Kidney (tissue), 14 donors: ENCODE measurements around the gene HIRA. TPM values are rescaled to one million over a fixed set of nuclear protein-coding genes. Genes with fewer than 3 reads are reported as not detected.

Source experiments
- DNase-seq, 5 donors: peaks; one replicate each; pipeline ENCODE4 v3.0.0-alpha.2; 2013 to 2020
- FAIRE-seq: peaks from 2 replicates; lab custom pipeline; 2012; peaks lifted over from hg19 to GRCh38; lab: Jason Lieb, UNC
- H3K27ac ChIP-seq, 2 donors: one replicate each; pipeline ENCODE4 v1.7.0; 2013; ENCODE audit warnings: low read depth in 2 of 2, low read length in 2 of 2, inconsistent platforms in 1 of 2
- H3K27me3 ChIP-seq: one replicate; pipeline ENCODE4 v1.7.1; 2013; ENCODE audit warnings: low read length, inconsistent platforms; ENCODE audit not compliant: control insufficient read depth, insufficient read depth
- H3K36me3 ChIP-seq, 3 donors: one replicate each; pipeline versions ENCODE4 v1.7.0 to v1.7.1; 2013; ENCODE audit warnings: low read length in 3 of 3, control low read depth in 1 of 3, inconsistent platforms in 1 of 3; ENCODE audit not compliant: insufficient read depth in 3 of 3, control insufficient read depth in 2 of 3
- H3K4me1 ChIP-seq, 3 donors: one replicate each; pipeline versions ENCODE4 v1.7.0 to v1.7.1; 2013; ENCODE audit warnings: low read length in 3 of 3, inconsistent platforms in 1 of 3, low read depth in 1 of 3; ENCODE audit not compliant: control insufficient read depth in 2 of 3, insufficient read depth in 2 of 3
- H3K4me3 ChIP-seq, 3 donors: one replicate each; pipeline versions ENCODE4 v1.7.0 to v1.8.1; 2013; ENCODE audit warnings: low read length in 3 of 3, control low read depth in 1 of 3, inconsistent platforms in 1 of 3
- H3K9ac ChIP-seq, 3 donors: one replicate each; pipeline versions ENCODE4 v1.7.0 to v1.7.1; 2013; ENCODE audit warnings: low read length in 3 of 3, control low read depth in 1 of 3, inconsistent platforms in 1 of 3
- H3K9me3 ChIP-seq, 3 donors: one replicate each; pipeline versions ENCODE4 v1.7.0 to v1.7.1; 2013; ENCODE audit warnings: low read length in 3 of 3, control low read depth in 1 of 3, inconsistent platforms in 1 of 3; ENCODE audit not compliant: control insufficient read depth in 2 of 3, insufficient read depth in 1 of 3
- CTCF ChIP-seq: IDR thresholded peaks from 3 replicates; pipeline ENCODE4 v1.5.1; 2012; ENCODE audit warnings: mild to moderate bottlenecking, moderate library complexity, borderline replicate concordance; ENCODE audit not compliant: insufficient read depth; ENCODE audit errors: extremely low read depth
- intact Hi-C: fragments of 100-400 bp; cut with DNase I; formaldehyde crosslinking; loops from one replicate; pipeline ENCODE4 v1.11.1; 2022
- polyA plus RNA-seq: library from polyadenylated mRNA; stranded (reverse); fragments of 350-450 nt; fragmentation: Illumina TruSeq; extraction: RNeasy Lipid Tissue Mini Kit (QIAGEN cat#74804); gene quantifications from one replicate; pipeline ENCODE4 v1.2.3, GENCODE V29; 2014; ENCODE audit warnings: low read depth, low replicate concordance; ENCODE audit not compliant: insufficient read depth
- total RNA-seq: library from RNA; stranded (reverse); fragmentation: NEBNext Ultra II Directional; extraction: Animal tissue kit (Norgen Biotek cat#: 25700); gene quantifications from one replicate; pipeline ENCODE4 v1.2.1, GENCODE V29; 2021
- donor health status: control.
- donor health status: control.
- donor health status: control.
- donor health status: control.
- donor health status: control.
- donor health status: DM: yes; HTN: yes; CAD: no.
- donor health status: Normal renal cell carcinoma (clear cell type).

Gene HIRA
- total and polyA plus RNA-seq, 2 donors from 2014 or later = 18.5 to 26.8 TPM

- no peak overlapping the region for H3K4me3 ChIP-seq
- peaks cover 9 to 53% (median 44%) of the 10 kb centered on the region in 3 donors for H3K36me3 ChIP-seq
- no peaks in the 10 kb centered on the region for H3K9me3 ChIP-seq
- intact Hi-C loops = no loop called here
- no peak overlapping the region for H3K9ac ChIP-seq
- FAIRE-seq = no peak
- H3K27ac ChIP-seq = no peak overlapping the region
- H3K4me1 ChIP-seq = no peaks in the 10 kb centered on the region
- peak in 1 of 5 donors; percentile 81 for DNase-seq
- TF ChIP-seq CTCF = no peak
- no peaks in the 10 kb centered on the region for H3K27me3 ChIP-seq
Observed at GRCh38 chr22:19463491-19464469, 32.2 kb upstream of the HIRA start.

- Histone ChIP-seq H3K36me3 (peaks cover 9 to 48% (median 38%) of the 10 kb centered on the region in 3 donors), H3K9me3 (no peaks in the 10 kb centered on the region), H3K9ac (no peak overlapping the region), H3K4me1 (no peaks in the 10 kb centered on the region), H3K27me3 (no peaks in the 10 kb centered on the region), H3K4me3 (no peak overlapping the region), H3K27ac (no peak overlapping the region)
- TF ChIP-seq CTCF = no peak
- FAIRE-seq = no peak
- DNase-seq = no peak
- intact Hi-C loops = no loop called here
Observed at GRCh38 chr22:19463008-19463407, 31.5 kb upstream of the HIRA start.

- FAIRE-seq = peak; percentile 51
Observed at GRCh38 chr22:19461506-19461905, 30.0 kb upstream of the HIRA start.

More at GRCh38 chr22:19461506-19461905, 30.0 kb upstream of the HIRA start:
- Histone ChIP-seq H3K9me3 (no peaks in the 10 kb centered on the region), H3K4me3 (no peak overlapping the region), H3K27ac (no peak overlapping the region), H3K9ac (no peak overlapping the region), H3K27me3 (no peaks in the 10 kb centered on the region), H3K4me1 (no peaks in the 10 kb centered on the region), H3K36me3 (peaks cover 5 to 46% (median 33%) of the 10 kb centered on the region in 3 donors)
- no peak for TF ChIP-seq CTCF
- no peak for DNase-seq
- intact Hi-C loops = no loop called here
